Measurements from ENCODE around the gene HSD17B12. TPM values are rescaled to one million over a fixed set of nuclear protein-coding genes. Genes with fewer than 3 reads are reported as not detected.

Gene HSD17B12
- total RNA-seq, result 10 to 100 TPM; 38.8 to 52.7 (median 41.8) TPM

DNA sequence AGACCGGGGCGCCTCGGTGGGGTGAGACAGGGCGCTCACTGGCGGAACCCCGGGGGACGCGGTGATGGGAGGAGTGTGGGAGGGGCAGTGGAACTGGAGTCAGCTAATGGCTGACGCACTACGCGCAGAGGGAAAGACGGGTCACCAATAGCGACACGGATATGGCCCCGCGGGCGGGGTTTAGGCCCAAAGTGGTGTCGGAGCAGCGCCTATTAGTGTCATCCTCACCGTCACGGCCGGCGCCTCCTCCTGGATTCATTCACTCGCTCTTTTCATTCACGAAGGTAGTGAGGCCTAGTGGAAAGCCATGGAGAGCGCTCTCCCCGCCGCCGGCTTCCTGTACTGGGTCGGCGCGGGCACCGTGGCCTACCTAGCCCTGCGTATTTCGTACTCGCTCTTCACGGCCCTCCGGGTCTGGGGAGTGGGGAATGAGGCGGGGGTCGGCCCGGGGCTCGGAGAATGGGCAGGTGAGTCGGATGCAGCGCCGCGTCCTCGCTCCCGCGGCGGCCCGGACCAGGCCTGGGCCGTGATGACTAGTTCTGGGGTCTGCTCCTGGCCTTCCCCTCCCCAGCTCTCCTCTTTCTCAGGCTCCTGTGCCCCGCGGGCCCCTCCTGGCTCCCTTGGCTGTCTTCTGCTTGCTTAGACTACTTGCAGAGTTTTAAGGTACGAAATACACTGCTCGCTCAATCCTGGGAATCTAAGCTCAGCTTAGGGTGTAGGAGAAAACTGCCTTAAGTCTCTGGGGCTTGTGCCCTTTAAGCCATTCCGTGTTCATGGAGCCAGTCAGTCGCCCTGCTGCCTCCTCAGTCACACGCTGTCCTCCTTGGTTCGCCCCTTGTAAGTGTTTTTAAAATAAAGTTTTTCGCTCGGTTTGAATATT is at the start of gene HSD17B12:
TSS of gene HSD17B12 (plus strand) at position 218 of the 880 bp plus-strand sequence. CDS start at position 308, 90 bp downstream.
- no peaks in the 10 kb centered on the region for H3K27me3 ChIP-seq
- H3K27ac ChIP-seq (replicated peaks in 1 of 4), result peak within 1 kb of the TSS; percentile 94 to 98 (median 94)
- no peaks in the 10 kb centered on the region for H3K9me3 ChIP-seq
- H3K4me3 ChIP-seq, result peak within 1 kb of the TSS; percentile 78 to 93 (median 88)
- H3K36me3 ChIP-seq, result peaks cover 0 to 5% (median 0%) of the 10 kb centered on the region in 4 donors
- peak; percentile 75 for TF ChIP-seq POLR2A (IDR thresholded peaks at IDR 0.05; ENCODE audit: low read depth)
- TF ChIP-seq EP300 (IDR thresholded peaks at IDR 0.05), result no peak
- peak; percentile 91 to 95 for TF ChIP-seq POLR2AphosphoS5 (IDR thresholded peaks at IDR 0.05)
- WGBS, result 0% methylated on average over 14 of the region's 62 CpGs
- peaks cover 19 to 24% (median 22%) of the 10 kb centered on the region in 4 donors for H3K4me1 ChIP-seq
- intact Hi-C loops (cut with DNase I), result loop anchor here (5.0 kb wide), 1 partner anchor 38 kb away; no protein-coding TSS in a partner anchor
- peak; percentile 100 for DNase-seq (ENCODE audit: extremely low spot score)

DNA sequence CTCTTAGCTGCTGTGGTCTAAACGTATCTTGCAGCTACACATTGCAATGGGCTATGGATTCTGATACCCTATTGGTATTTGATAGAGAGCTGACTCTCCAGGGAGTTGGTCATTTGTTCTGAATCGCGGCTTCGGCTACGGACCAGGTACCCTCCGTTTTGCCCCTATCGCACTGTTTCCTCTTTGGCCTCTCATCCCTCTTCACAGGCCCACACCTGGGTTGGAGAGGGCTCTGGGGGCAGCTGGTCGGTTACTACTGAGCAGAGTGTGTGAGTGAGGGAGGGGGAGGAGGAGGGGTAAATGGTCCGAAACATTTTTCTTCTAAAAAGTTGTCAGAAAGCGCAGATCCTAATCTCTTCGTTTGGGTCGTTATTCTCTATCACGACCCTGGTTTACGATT is 48.8 kb upstream of the HSD17B12 start:
- intact Hi-C loops (cut with DNase I), result no loop called here
- Histone ChIP-seq H3K4me1 (no peaks in the 10 kb centered on the region), H3K27me3 (peaks cover 0 to 39% (median 2%) of the 10 kb centered on the region in 4 donors), H3K27ac (replicated peaks in 1 of 4) (no peak overlapping the region), H3K4me3 (no peak overlapping the region), H3K9me3 (no peaks in the 10 kb centered on the region), H3K36me3 (no peaks in the 10 kb centered on the region)
- TF ChIP-seq POLR2A (IDR thresholded peaks at IDR 0.05; ENCODE audit: low read depth) (no peak), EP300 (IDR thresholded peaks at IDR 0.05) (no peak), POLR2AphosphoS5 (IDR thresholded peaks at IDR 0.05) (no peak)
- TF ChIP-seq, protein P1, sequence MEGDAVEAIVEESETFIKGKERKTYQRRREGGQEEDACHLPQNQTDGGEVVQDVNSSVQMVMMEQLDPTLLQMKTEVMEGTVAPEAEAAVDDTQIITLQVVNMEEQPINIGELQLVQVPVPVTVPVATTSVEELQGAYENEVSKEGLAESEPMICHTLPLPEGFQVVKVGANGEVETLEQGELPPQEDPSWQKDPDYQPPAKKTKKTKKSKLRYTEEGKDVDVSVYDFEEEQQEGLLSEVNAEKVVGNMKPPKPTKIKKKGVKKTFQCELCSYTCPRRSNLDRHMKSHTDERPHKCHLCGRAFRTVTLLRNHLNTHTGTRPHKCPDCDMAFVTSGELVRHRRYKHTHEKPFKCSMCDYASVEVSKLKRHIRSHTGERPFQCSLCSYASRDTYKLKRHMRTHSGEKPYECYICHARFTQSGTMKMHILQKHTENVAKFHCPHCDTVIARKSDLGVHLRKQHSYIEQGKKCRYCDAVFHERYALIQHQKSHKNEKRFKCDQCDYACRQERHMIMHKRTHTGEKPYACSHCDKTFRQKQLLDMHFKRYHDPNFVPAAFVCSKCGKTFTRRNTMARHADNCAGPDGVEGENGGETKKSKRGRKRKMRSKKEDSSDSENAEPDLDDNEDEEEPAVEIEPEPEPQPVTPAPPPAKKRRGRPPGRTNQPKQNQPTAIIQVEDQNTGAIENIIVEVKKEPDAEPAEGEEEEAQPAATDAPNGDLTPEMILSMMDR (IDR thresholded peaks at IDR 0.05), result no peak
- DNase-seq (ENCODE audit: extremely low spot score), result no peak
- 33% methylated on average over 14 of the region's 14 CpGs for WGBS

DNA sequence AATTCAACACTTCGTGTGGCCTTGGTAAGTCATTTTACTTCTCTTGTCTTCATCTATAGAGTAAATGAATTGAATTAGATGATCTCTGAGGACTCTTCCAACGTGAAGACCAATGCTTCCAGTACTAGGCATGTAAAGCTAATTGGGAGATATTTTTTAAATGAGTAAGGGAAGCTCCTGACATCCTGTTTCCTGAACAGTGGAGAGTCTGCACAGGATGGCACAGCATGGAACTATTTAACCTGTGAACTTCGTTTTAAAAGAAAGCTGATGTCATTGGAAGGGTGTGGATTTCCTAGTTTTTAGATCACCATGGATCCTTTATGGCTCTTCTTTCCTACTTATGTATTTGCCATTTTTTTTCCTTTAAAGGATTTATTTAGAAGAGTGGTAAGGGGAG is 48.4 kb upstream of the HSD17B12 start:
- Histone ChIP-seq H3K4me3 (no peak overlapping the region), H3K9me3 (no peaks in the 10 kb centered on the region), H3K36me3 (no peaks in the 10 kb centered on the region), H3K27ac (replicated peaks in 1 of 4) (no peak overlapping the region), H3K27me3 (peaks cover 0 to 41% (median 2%) of the 10 kb centered on the region in 4 donors), H3K4me1 (no peaks in the 10 kb centered on the region)
- intact Hi-C loops (cut with DNase I), result no loop called here
- TF ChIP-seq EP300 (IDR thresholded peaks at IDR 0.05), result no peak
- TF ChIP-seq POLR2AphosphoS5 (IDR thresholded peaks at IDR 0.05), result no peak
- TF ChIP-seq, protein P1 (IDR thresholded peaks at IDR 0.05), result no peak
- TF ChIP-seq POLR2A (IDR thresholded peaks at IDR 0.05; ENCODE audit: low read depth), result no peak
- WGBS, result 11% methylated on average over 3 of the region's 3 CpGs
- DNase-seq (ENCODE audit: extremely low spot score), result no peak

DNA sequence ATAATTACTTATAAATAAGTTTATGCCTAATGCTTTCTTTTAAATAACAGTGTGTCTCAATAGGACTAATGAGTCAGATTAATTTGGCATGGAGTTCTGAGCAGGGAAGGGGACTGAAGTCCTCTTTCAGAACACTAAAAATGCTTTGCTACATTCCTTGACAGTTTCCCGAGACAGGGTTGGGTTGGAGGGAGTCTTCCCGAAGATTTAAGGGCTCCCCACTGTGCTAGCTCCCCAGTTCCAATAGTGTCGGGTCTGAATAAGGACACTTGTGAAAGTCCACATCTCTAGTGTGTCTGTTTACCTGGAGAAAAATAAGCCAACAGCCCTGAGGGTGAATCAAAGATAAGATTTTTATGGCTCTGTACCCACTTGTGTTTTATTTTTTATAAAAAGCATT is 41.8 kb upstream of the HSD17B12 start:
- TF ChIP-seq POLR2A (IDR thresholded peaks at IDR 0.05; ENCODE audit: low read depth) (no peak), POLR2AphosphoS5 (IDR thresholded peaks at IDR 0.05) (no peak), EP300 (IDR thresholded peaks at IDR 0.05) (no peak)
- TF ChIP-seq, protein P1 (IDR thresholded peaks at IDR 0.05), result no peak
- Histone ChIP-seq H3K27me3 (peaks cover 0 to 37% (median 0%) of the 10 kb centered on the region in 4 donors), H3K36me3 (no peaks in the 10 kb centered on the region), H3K4me1 (peaks cover 0 to 6% (median 0%) of the 10 kb centered on the region in 4 donors), H3K4me3 (no peak overlapping the region), H3K9me3 (no peaks in the 10 kb centered on the region), H3K27ac (replicated peaks in 1 of 4) (no peak overlapping the region)
- DNase-seq (ENCODE audit: extremely low spot score), result no peak
- intact Hi-C loops (cut with DNase I), result no loop called here
- 17% methylated on average over 3 of the region's 3 CpGs for WGBS

DNA sequence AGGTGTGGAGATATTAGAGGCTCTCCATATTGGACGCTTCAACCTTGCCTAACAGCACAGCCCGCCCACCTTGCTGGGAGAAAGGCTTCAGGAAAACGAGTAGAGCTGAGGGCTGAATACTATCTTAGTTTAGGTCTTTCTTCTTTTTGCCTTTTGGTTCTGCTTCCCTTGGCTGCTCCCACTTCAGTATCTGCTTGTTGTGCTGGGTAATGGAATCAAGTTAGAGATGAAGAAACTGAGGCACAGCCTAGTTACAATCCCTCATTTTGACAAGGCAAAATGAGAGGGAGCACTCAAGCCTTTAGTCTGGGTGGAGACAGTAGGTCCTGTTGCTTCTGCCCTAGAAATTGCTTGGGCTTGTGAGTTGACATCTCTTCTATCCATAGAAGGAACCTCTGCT is 41.3 kb upstream of the HSD17B12 start:
- Histone ChIP-seq H3K4me1 (peaks cover 0 to 7% (median 0%) of the 10 kb centered on the region in 4 donors), H3K9me3 (no peaks in the 10 kb centered on the region), H3K27ac (replicated peaks in 1 of 4) (no peak overlapping the region), H3K4me3 (no peak overlapping the region), H3K36me3 (no peaks in the 10 kb centered on the region), H3K27me3 (peaks cover 0 to 37% (median 0%) of the 10 kb centered on the region in 4 donors)
- TF ChIP-seq POLR2A (IDR thresholded peaks at IDR 0.05; ENCODE audit: low read depth) (no peak), EP300 (IDR thresholded peaks at IDR 0.05) (no peak), POLR2AphosphoS5 (IDR thresholded peaks at IDR 0.05) (no peak)
- TF ChIP-seq, protein P1 (IDR thresholded peaks at IDR 0.05), result no peak
- 56% methylated on average over 3 of the region's 3 CpGs for WGBS
- no peak for DNase-seq (ENCODE audit: extremely low spot score)
- intact Hi-C loops (cut with DNase I), result no loop called here
